H9 (cell line): Measurements from ENCODE around the gene ZNF839. TPM values are rescaled to one million over a fixed set of nuclear protein-coding genes. Genes with fewer than 3 reads are reported as not detected.
A peak's percentile ranks its signal among the peaks of the same experiment; 100 is the strongest.

Experiments
- DNase-seq: peaks from one replicate; pipeline ENCODE4 v3.0.0-alpha.2; 2017
- H2AFZ ChIP-seq: one replicate; pipeline ENCODE4 v1.6.1; 2013; ENCODE audit warnings: mild to moderate bottlenecking, low read length, control low read depth, moderate library complexity
- H2AK5ac ChIP-seq: 2 replicates; pipeline ENCODE4 v1.6.1; 2013; ENCODE audit warnings: low read length, control low read depth, mixed read lengths; ENCODE audit not compliant: insufficient read length
- H2BK120ac ChIP-seq: one replicate; pipeline ENCODE4 v1.6.1; 2013; ENCODE audit warnings: low read depth, mild to moderate bottlenecking, low read length, control low read depth, inconsistent platforms; ENCODE audit not compliant: poor library complexity, severe bottlenecking
- H2BK12ac ChIP-seq: 2 replicates; pipeline ENCODE4 v1.6.1; 2013; ENCODE audit warnings: low read length, control low read depth, mixed read lengths, low read depth; ENCODE audit not compliant: insufficient read length
- H2BK15ac ChIP-seq: 2 replicates; pipeline ENCODE4 v1.6.1; 2013; ENCODE audit warnings: low read depth, low read length, control low read depth
- H2BK20ac ChIP-seq: one replicate; pipeline ENCODE4 v1.6.1; 2013; ENCODE audit warnings: low read depth, mild to moderate bottlenecking, low read length, control low read depth, inconsistent platforms; ENCODE audit not compliant: poor library complexity, severe bottlenecking
- H2BK5ac ChIP-seq: 2 replicates; pipeline ENCODE4 v1.6.1; 2013; ENCODE audit warnings: low read length, control low read depth, mixed read lengths; ENCODE audit not compliant: insufficient read length
- H3K14ac ChIP-seq: 2 replicates; pipeline ENCODE4 v1.6.1; 2013; ENCODE audit warnings: low read length, control low read depth; ENCODE audit not compliant: insufficient read depth
- H3K18ac ChIP-seq: 2 replicates; pipeline ENCODE4 v1.6.1; 2013; ENCODE audit warnings: low read depth, mild to moderate bottlenecking, mixed read lengths, low read length, control low read depth; ENCODE audit not compliant: insufficient read length
- H3K23ac ChIP-seq: 2 replicates; pipeline ENCODE4 v1.6.1; 2013; ENCODE audit warnings: low read length, control low read depth, mixed read lengths, low read depth; ENCODE audit not compliant: insufficient read length
- H3K23me2 ChIP-seq: 2 replicates; pipeline ENCODE4 v1.6.1; 2013; ENCODE audit warnings: low read depth, mild to moderate bottlenecking, mixed read lengths, low read length, control low read depth; ENCODE audit not compliant: insufficient read length, poor library complexity, severe bottlenecking
- H3K27ac ChIP-seq: 2 replicates; pipeline ENCODE4 v1.5.1; 2013; ENCODE audit warnings: low read length, control low read depth, mixed read lengths, low read depth; ENCODE audit not compliant: insufficient read length
- H3K27me3 ChIP-seq: 2 replicates; pipeline ENCODE4 v1.6.1; 2013; ENCODE audit warnings: low read length, control low read depth, inconsistent platforms; ENCODE audit not compliant: insufficient read depth
- H3K4ac ChIP-seq: 2 replicates; pipeline ENCODE4 v1.6.1; 2013; ENCODE audit warnings: low read depth, mild to moderate bottlenecking, control low read depth, inconsistent platforms, low read length, moderate library complexity
- H3K4me1 ChIP-seq: 2 replicates; pipeline ENCODE4 v1.6.1; 2013; ENCODE audit warnings: low read length, control low read depth, inconsistent platforms; ENCODE audit not compliant: insufficient read depth
- H3K4me2 ChIP-seq: 2 replicates; pipeline ENCODE4 v1.6.1; 2013; ENCODE audit warnings: low read length, control low read depth, mixed read lengths; ENCODE audit not compliant: insufficient read length, insufficient read depth
- H3K56ac ChIP-seq: 2 replicates; pipeline ENCODE4 v1.6.1; 2013; ENCODE audit warnings: low read depth, mild to moderate bottlenecking, mixed read lengths, low read length, control low read depth; ENCODE audit not compliant: insufficient read length
- H3K79me1 ChIP-seq: 2 replicates; pipeline ENCODE4 v1.6.1; 2013; ENCODE audit warnings: low read depth, mild to moderate bottlenecking, moderate library complexity, low read length, control low read depth, inconsistent platforms; ENCODE audit not compliant: insufficient read depth, poor library complexity, severe bottlenecking
- H3K79me2 ChIP-seq: 2 replicates; pipeline ENCODE4 v1.6.1; 2013; ENCODE audit warnings: low read length, control low read depth, inconsistent platforms; ENCODE audit not compliant: insufficient read depth
- H3K9ac ChIP-seq: 2 replicates; pipeline ENCODE4 v1.6.1; 2013; ENCODE audit warnings: low read length, control low read depth, mixed read lengths; ENCODE audit not compliant: insufficient read length; ENCODE audit errors: extremely low read depth
- H3K9me3 ChIP-seq: one replicate; pipeline ENCODE4 v1.6.1; 2013; ENCODE audit warnings: low read depth, low read length, inconsistent platforms; ENCODE audit not compliant: control insufficient read depth
- H3T11ph ChIP-seq: one replicate; pipeline ENCODE4 v1.6.1; 2013; ENCODE audit warnings: mild to moderate bottlenecking, low read length, control low read depth, inconsistent platforms
- H4K20me1 ChIP-seq: one replicate; pipeline ENCODE4 v1.6.1; 2013; ENCODE audit not compliant: control insufficient read depth, insufficient read length, insufficient read depth
- H4K5ac ChIP-seq: 2 replicates; pipeline ENCODE4 v1.6.1; 2013; ENCODE audit warnings: low read depth, mild to moderate bottlenecking, mixed read lengths, low read length, control low read depth; ENCODE audit not compliant: insufficient read length
- H4K8ac ChIP-seq: replicated peaks from 2 replicates; pipeline ENCODE4 v1.6.1; 2013; ENCODE audit warnings: low read length, control low read depth, mixed read lengths, low read depth; ENCODE audit not compliant: insufficient read length
- H4K91ac ChIP-seq: 2 replicates; pipeline ENCODE4 v1.6.1; 2013; ENCODE audit warnings: low read depth, mild to moderate bottlenecking, moderate library complexity, mixed read lengths, low read length, control low read depth; ENCODE audit not compliant: insufficient read length
- H3K27ac Mint-ChIP-seq, 3 experiments: 2 replicates in 2 of 3; 3 replicates in 1 of 3; pipeline ENCODE4 v1.8.0; 2020 to 2021; ENCODE audit warnings: mixed read lengths in 3 of 3, mild to moderate bottlenecking in 1 of 3, moderate library complexity in 1 of 3
- H3K27me3 Mint-ChIP-seq: 2 replicates; pipeline ENCODE4 v1.8.0; 2021; ENCODE audit warnings: low read depth, mild to moderate bottlenecking, moderate library complexity, mixed read lengths
- H3K36me3 Mint-ChIP-seq, 3 experiments: 2 replicates in 2 of 3; 3 replicates in 1 of 3; pipeline ENCODE4 v1.8.0; 2020 to 2021; ENCODE audit warnings: low read depth in 3 of 3, mixed read lengths in 3 of 3; ENCODE audit not compliant: insufficient read depth in 1 of 3
- H3K4me1 Mint-ChIP-seq, 2 experiments: 2 replicates each; pipeline ENCODE4 v1.8.0; 2020; ENCODE audit warnings: mixed read lengths in 2 of 2
- H3K4me3 Mint-ChIP-seq, 2 experiments: 2 replicates in 1 of 2; 3 replicates in 1 of 2; pipeline ENCODE4 v1.8.0; 2020 to 2021; ENCODE audit warnings: mild to moderate bottlenecking in 2 of 2, mixed read lengths in 2 of 2, moderate library complexity in 1 of 2
- H3K9me3 Mint-ChIP-seq, 2 experiments: 2 replicates in 1 of 2; 3 replicates in 1 of 2; pipeline ENCODE4 v1.8.0; 2020; ENCODE audit warnings: mild to moderate bottlenecking in 2 of 2, mixed read lengths in 2 of 2, moderate library complexity in 1 of 2
- WGBS: extraction: QIAGEN DNeasy Blood & Tissue Kit; methylation state at CpG from one replicate; pipeline ENCODE4 v1.1.7; 2013; ENCODE audit warnings: missing lambda C conversion rate, low lambda C conversion rate, mixed read lengths; ENCODE audit not compliant: insufficient read length; ENCODE audit errors: extremely low coverage; 5-methylcytosine and 5-hydroxymethylcytosine counted together
- long read RNA-seq: library from polyadenylated mRNA; unstranded; transcript quantifications from one replicate; pipeline ENCODE4 v2.0.0, GENCODE V29; 2020
- total RNA-seq: library from RNA; stranded (reverse); gene quantifications from 2 replicates; pipeline ENCODE4 v1.2.1, GENCODE V29; 2021
- TF ChIP-seq, protein P1 (sequence below): fragments of 200-600 bp; sonication (generic); conservative IDR thresholded peaks from 3 replicates; pipeline ENCODE4 v1.8.0; 2021; ENCODE audit warnings: antibody characterized with exemption, mild to moderate bottlenecking

The ZNF839 gene
- total RNA-seq, result 9.4 and 10.4 TPM in 2 replicates
- long read RNA-seq, partial matches to known transcripts, result 1 of 4 reads
- long read RNA-seq, other reads (novel, unspliced or antisense), result 3 of 4 reads

DNA sequence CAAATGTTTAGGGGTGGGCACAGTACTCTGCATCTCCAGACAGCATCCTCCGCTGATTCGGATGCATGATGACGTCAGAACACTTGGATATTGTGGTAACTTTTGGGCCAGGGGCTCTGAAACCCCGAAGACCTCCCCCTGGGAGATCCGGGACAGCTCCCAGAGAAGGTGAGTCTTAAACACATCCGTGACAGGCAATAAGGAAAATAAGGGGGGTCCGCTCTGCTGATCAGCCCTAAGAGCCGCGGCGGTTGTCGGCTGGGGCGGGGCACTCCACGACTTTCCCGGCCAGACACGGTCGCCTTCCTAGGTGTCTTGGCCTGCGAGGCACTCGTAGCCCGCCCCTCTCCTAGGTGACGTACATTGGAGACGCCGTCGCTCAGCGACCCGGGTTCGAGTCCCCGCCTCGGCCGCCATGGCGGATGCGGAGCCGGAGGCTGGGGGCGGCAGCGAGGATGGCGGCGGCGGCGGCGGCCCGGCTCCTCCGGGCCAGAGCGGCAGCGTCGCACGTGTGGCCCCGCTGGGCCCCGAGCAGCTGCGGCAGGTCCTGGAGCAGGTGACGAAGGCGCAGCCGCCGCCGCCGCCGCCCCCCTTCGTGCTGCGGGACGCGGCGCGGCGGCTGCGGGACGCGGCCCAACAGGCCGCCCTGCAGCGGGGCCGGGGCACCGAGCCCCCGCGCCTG is at the start of gene ZNF839:
Gene ZNF839, plus strand, starts transcription at position 396 of the 682 bp plus-strand sequence. Its CDS starts 20 bp downstream, at position 416.
- H3K4me1 ChIP-seq, result no peaks in the 10 kb centered on the region; the same call in 1 of the 2 replicates
- no peak within 1 kb of the TSS for H3K4ac ChIP-seq
- no peaks in the 10 kb centered on the region for H3K79me1 ChIP-seq
- peak within 1 kb of the TSS; percentile 18 for H2BK12ac ChIP-seq
- H2BK15ac ChIP-seq, result no peak within 1 kb of the TSS
- H3K23me2 ChIP-seq, result peaks cover 17% of the 10 kb centered on the region
- TF ChIP-seq, protein P1, sequence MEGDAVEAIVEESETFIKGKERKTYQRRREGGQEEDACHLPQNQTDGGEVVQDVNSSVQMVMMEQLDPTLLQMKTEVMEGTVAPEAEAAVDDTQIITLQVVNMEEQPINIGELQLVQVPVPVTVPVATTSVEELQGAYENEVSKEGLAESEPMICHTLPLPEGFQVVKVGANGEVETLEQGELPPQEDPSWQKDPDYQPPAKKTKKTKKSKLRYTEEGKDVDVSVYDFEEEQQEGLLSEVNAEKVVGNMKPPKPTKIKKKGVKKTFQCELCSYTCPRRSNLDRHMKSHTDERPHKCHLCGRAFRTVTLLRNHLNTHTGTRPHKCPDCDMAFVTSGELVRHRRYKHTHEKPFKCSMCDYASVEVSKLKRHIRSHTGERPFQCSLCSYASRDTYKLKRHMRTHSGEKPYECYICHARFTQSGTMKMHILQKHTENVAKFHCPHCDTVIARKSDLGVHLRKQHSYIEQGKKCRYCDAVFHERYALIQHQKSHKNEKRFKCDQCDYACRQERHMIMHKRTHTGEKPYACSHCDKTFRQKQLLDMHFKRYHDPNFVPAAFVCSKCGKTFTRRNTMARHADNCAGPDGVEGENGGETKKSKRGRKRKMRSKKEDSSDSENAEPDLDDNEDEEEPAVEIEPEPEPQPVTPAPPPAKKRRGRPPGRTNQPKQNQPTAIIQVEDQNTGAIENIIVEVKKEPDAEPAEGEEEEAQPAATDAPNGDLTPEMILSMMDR, result no peak
- Mint-ChIP-seq H3K27me3 (peaks cover 24% of the 10 kb centered on the region), H3K9me3 (no peaks in the 10 kb centered on the region; a peak in 1 of 5 replicates), H3K4me1 (peaks cover 41 to 47% of the 10 kb centered on the region in 2 experiments), H3K36me3 (no peaks in the 10 kb centered on the region; a peak in 2 of 7 replicates), H3K27ac (peak within 1 kb of the TSS; percentile 55 to 98 (median 92); a peak in 5 of 7 replicates), H3K4me3 (peak within 1 kb of the TSS; percentile 88 to 94)
- no peaks in the 10 kb centered on the region; the same call in 1 of the 2 replicates for H3K27me3 ChIP-seq
- no peaks in the 10 kb centered on the region for H4K20me1 ChIP-seq
- no peak within 1 kb of the TSS for H3T11ph ChIP-seq
- H4K8ac ChIP-seq, result no peak within 1 kb of the TSS
- peak within 1 kb of the TSS; percentile 62 for H3K18ac ChIP-seq
- H2AFZ ChIP-seq, result peak within 1 kb of the TSS; percentile 74
- H2BK20ac ChIP-seq, result no peak within 1 kb of the TSS
- no CpG with 5 or more reads among the region's 71 CpGs for WGBS
- peak within 1 kb of the TSS; percentile 76 for H3K4me2 ChIP-seq
- H3K14ac ChIP-seq, result peak within 1 kb of the TSS; percentile 66; the same call in 1 of the 2 replicates
- H2BK120ac ChIP-seq, result no peak within 1 kb of the TSS
- H3K23ac ChIP-seq, result no peak within 1 kb of the TSS
- peak; percentile 90 for DNase-seq
- H4K5ac ChIP-seq, result no peak within 1 kb of the TSS
- no peak within 1 kb of the TSS for H2AK5ac ChIP-seq
- no peak within 1 kb of the TSS for H3K56ac ChIP-seq
- H3K79me2 ChIP-seq, result no peaks in the 10 kb centered on the region
- H2BK5ac ChIP-seq, result no peak within 1 kb of the TSS
- H3K9me3 ChIP-seq, result no peaks in the 10 kb centered on the region
- H3K9ac ChIP-seq, result peak within 1 kb of the TSS; percentile 56
- peak within 1 kb of the TSS; percentile 20 for H4K91ac ChIP-seq
- no peak within 1 kb of the TSS for H3K27ac ChIP-seq
